ENCODE results near the gene CLCA1. TPM values are rescaled to one million over a fixed set of nuclear protein-coding genes. Genes with fewer than 3 reads are reported as not detected.

The CLCA1 gene
- total RNA-seq, 1 donor from 2014 or later, result not detected

DNA sequence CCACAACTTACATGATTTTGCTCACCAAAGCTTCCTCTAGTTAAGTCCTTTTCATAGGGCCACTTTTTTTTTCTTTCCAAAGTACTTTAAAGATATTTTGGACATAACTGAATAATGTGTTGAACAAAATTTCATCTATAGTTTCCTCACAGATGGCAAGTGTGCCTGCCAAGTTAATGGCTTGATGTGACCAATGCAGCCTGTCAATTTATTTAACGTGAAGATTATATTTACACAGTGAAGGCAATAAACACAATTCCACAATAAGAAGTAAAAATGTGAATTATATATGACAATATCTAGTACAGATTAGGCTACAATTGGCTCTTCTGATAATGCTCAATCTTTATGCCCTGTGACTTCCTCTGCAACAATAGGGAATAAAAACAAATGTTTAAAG lies 26.7 kb upstream of the CLCA1 start:
- DNase-seq (ENCODE audit: low spot score), result no peak
- Histone ChIP-seq H3K27me3 (no peaks in the 10 kb centered on the region), H3K79me2 (ENCODE audit: low read depth) (no peaks in the 10 kb centered on the region), H3K4me3 (no peak overlapping the region), H3K27ac (no peak overlapping the region), H3F3A (ENCODE audit: low read depth) (no peaks in the 10 kb centered on the region), H3K9ac (no peak overlapping the region), H3K9me3 (ENCODE audit: low read depth) (no peaks in the 10 kb centered on the region), H3K4me2 (no peak overlapping the region), H4K20me1 (ENCODE audit: low read depth) (no peaks in the 10 kb centered on the region), H3K4me1 (no peaks in the 10 kb centered on the region), H3K36me3 (no peaks in the 10 kb centered on the region), H2AFZ (replicated peaks) (no peak overlapping the region)
- H3K9me3 Mint-ChIP-seq, result no peaks in the 10 kb centered on the region
- H3K4me1 Mint-ChIP-seq, result peaks cover 6% of the 10 kb centered on the region
- H3K36me3 Mint-ChIP-seq, result no peaks in the 10 kb centered on the region
- TF ChIP-seq EZH2 (IDR thresholded peaks at IDR 0.05), result no peak
- TF ChIP-seq EZH2phosphoT487 (IDR thresholded peaks at IDR 0.05), result no peak
- no peaks in the 10 kb centered on the region for H3K27me3 Mint-ChIP-seq (ENCODE audit: insufficient read depth, low read depth)
- no peak overlapping the region for H3K27ac Mint-ChIP-seq
- no peak overlapping the region for H3K4me3 Mint-ChIP-seq

DNA sequence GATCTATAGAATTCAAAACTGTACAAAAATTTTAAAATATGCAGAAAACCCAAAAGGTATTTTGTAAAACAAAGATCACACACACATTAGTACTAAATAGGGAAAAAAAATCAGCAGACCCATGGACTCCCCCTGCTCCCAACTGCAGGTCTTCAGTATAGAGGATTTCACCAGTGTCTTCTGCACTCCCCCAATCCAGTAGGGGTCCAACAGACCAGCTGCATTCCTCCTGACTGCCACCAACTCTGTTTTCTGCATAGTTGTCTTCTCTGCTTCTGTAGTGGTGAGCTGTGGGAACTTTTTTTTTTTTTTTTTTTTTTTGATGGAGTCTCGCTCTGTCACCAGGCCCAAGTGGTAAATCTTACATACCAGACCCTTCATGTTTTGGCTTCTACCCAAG lies 22.8 kb upstream of the CLCA1 start:
- H3K4me3 Mint-ChIP-seq, result no peak overlapping the region
- Histone ChIP-seq H3K4me1 (no peaks in the 10 kb centered on the region), H4K20me1 (ENCODE audit: low read depth) (no peaks in the 10 kb centered on the region), H2AFZ (replicated peaks) (no peak overlapping the region), H3K4me3 (no peak overlapping the region), H3K79me2 (ENCODE audit: low read depth) (no peaks in the 10 kb centered on the region), H3K36me3 (no peaks in the 10 kb centered on the region), H3K27ac (no peak overlapping the region), H3K9ac (no peak overlapping the region), H3F3A (ENCODE audit: low read depth) (no peaks in the 10 kb centered on the region), H3K4me2 (no peak overlapping the region), H3K27me3 (no peaks in the 10 kb centered on the region), H3K9me3 (ENCODE audit: low read depth) (no peaks in the 10 kb centered on the region)
- H3K9me3 Mint-ChIP-seq, result no peaks in the 10 kb centered on the region
- H3K4me1 Mint-ChIP-seq, result no peaks in the 10 kb centered on the region
- DNase-seq (ENCODE audit: low spot score), result no peak
- TF ChIP-seq EZH2phosphoT487 (IDR thresholded peaks at IDR 0.05) (no peak), EZH2 (IDR thresholded peaks at IDR 0.05) (no peak)
- TF ChIP-seq, protein P1, sequence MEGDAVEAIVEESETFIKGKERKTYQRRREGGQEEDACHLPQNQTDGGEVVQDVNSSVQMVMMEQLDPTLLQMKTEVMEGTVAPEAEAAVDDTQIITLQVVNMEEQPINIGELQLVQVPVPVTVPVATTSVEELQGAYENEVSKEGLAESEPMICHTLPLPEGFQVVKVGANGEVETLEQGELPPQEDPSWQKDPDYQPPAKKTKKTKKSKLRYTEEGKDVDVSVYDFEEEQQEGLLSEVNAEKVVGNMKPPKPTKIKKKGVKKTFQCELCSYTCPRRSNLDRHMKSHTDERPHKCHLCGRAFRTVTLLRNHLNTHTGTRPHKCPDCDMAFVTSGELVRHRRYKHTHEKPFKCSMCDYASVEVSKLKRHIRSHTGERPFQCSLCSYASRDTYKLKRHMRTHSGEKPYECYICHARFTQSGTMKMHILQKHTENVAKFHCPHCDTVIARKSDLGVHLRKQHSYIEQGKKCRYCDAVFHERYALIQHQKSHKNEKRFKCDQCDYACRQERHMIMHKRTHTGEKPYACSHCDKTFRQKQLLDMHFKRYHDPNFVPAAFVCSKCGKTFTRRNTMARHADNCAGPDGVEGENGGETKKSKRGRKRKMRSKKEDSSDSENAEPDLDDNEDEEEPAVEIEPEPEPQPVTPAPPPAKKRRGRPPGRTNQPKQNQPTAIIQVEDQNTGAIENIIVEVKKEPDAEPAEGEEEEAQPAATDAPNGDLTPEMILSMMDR (IDR thresholded peaks at IDR 0.05), result no peak
- no peaks in the 10 kb centered on the region for H3K36me3 Mint-ChIP-seq
- no peak overlapping the region for H3K27ac Mint-ChIP-seq
- H3K27me3 Mint-ChIP-seq (ENCODE audit: insufficient read depth, low read depth), result no peaks in the 10 kb centered on the region

DNA sequence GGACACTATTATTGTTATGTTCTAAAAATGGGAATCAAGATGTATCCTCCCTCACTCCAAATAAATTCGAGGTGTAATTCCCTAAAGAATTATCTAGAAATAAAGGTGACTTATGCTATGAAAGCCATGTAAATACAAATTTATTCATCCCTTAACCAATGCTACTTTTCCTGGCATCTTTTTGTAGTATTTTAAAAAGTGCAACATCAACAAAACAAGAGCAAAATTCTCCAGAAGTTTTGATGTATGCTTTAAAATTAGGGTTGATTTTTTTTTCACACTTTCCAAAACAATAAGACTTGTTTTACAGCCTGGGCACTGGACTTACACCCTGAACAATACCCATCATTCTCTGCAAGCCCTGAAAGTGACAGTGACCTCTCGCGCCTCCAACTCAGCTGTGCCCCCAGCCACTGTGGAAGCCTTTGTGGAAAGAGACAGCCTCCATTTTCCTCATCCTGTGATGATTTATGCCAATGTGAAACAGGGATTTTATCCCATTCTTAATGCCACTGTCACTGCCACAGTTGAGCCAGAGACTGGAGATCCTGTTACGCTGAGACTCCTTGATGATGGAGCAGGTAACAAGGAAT lies 21.4 kb upstream of the CLCA1 start:
- no peak for DNase-seq (ENCODE audit: low spot score)
- Histone ChIP-seq H3K9me3 (ENCODE audit: low read depth) (no peaks in the 10 kb centered on the region), H3K27ac (no peak overlapping the region), H3K36me3 (no peaks in the 10 kb centered on the region), H4K20me1 (ENCODE audit: low read depth) (no peaks in the 10 kb centered on the region), H3F3A (ENCODE audit: low read depth) (no peaks in the 10 kb centered on the region), H3K27me3 (no peaks in the 10 kb centered on the region), H2AFZ (replicated peaks) (no peak overlapping the region), H3K4me2 (no peak overlapping the region), H3K4me1 (no peaks in the 10 kb centered on the region), H3K79me2 (ENCODE audit: low read depth) (no peaks in the 10 kb centered on the region), H3K4me3 (no peak overlapping the region), H3K9ac (no peak overlapping the region)
- Mint-ChIP-seq H3K4me3 (no peak overlapping the region), H3K4me1 (no peaks in the 10 kb centered on the region), H3K27me3 (ENCODE audit: insufficient read depth, low read depth) (no peaks in the 10 kb centered on the region), H3K36me3 (no peaks in the 10 kb centered on the region), H3K27ac (no peak overlapping the region), H3K9me3 (no peaks in the 10 kb centered on the region)
- TF ChIP-seq, protein P1 (IDR thresholded peaks at IDR 0.05), result no peak
- no peak for TF ChIP-seq EZH2phosphoT487 (IDR thresholded peaks at IDR 0.05)
- no peak for TF ChIP-seq EZH2 (IDR thresholded peaks at IDR 0.05)

DNA sequence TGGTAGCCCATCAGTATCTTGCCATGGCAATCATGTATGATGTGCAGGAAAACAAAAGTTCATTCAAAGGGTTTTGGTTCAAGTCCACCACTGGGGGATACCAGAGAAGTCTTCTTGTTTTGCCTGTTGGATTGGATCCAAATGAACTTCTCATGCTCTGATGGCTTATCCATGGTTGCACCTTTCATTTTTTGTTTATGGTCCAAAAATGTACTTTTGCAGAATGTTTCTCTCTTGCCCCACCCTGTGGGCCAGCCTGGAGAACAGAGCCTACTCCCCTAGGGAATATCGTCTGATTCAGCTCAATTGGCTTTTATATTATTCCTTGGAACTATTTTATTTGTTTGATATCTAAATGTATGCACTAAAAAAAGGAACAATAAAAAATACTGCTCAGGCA lies 20.1 kb upstream of the CLCA1 start:
- no peaks in the 10 kb centered on the region for H3K27me3 Mint-ChIP-seq (ENCODE audit: insufficient read depth, low read depth)
- Histone ChIP-seq H3K27me3 (no peaks in the 10 kb centered on the region), H3F3A (ENCODE audit: low read depth) (no peaks in the 10 kb centered on the region), H3K27ac (no peak overlapping the region), H3K9ac (no peak overlapping the region), H3K36me3 (no peaks in the 10 kb centered on the region), H4K20me1 (ENCODE audit: low read depth) (no peaks in the 10 kb centered on the region), H3K4me3 (no peak overlapping the region), H3K4me1 (no peaks in the 10 kb centered on the region), H2AFZ (replicated peaks) (no peak overlapping the region), H3K4me2 (no peak overlapping the region), H3K9me3 (ENCODE audit: low read depth) (no peaks in the 10 kb centered on the region), H3K79me2 (ENCODE audit: low read depth) (no peaks in the 10 kb centered on the region)
- H3K4me3 Mint-ChIP-seq, result no peak overlapping the region
- DNase-seq (ENCODE audit: low spot score), result no peak
- H3K4me1 Mint-ChIP-seq, result no peaks in the 10 kb centered on the region
- H3K27ac Mint-ChIP-seq, result no peak overlapping the region
- no peaks in the 10 kb centered on the region for H3K36me3 Mint-ChIP-seq
- TF ChIP-seq EZH2 (IDR thresholded peaks at IDR 0.05) (no peak), EZH2phosphoT487 (IDR thresholded peaks at IDR 0.05) (no peak)
- TF ChIP-seq, protein P1 (IDR thresholded peaks at IDR 0.05), result no peak
- no peaks in the 10 kb centered on the region for H3K9me3 Mint-ChIP-seq
